SK-N-SH treated with all-trans-retinoic acid at 6 μM for 48 hours (cell line): ENCODE data around the gene CORT.

Experiments used
- ARNTL ChIP-seq: fragments of 450-650 bp; formaldehyde crosslinking; IDR thresholded peaks from 2 replicates; pipeline ENCODE4 v1.5.0; 2020; ENCODE audit warnings: low read depth, mild to moderate bottlenecking, moderate library complexity, borderline replicate concordance
- BACH2 ChIP-seq: fragments of 250-450 bp; sonication (Bioruptor Pico); IDR thresholded peaks from 2 replicates; pipeline ENCODE4 v1.9.0; 2021; ENCODE audit warnings: mild to moderate bottlenecking, borderline replicate concordance
- CREB5 ChIP-seq: fragments of 250-450 bp; sonication (Bioruptor Pico); IDR thresholded peaks from 2 replicates; pipeline ENCODE4 v1.5.1; 2020; ENCODE audit warnings: low read depth, mild to moderate bottlenecking, moderate library complexity
- CSRNP3 ChIP-seq: fragments of 250-450 bp; sonication (Bioruptor Pico); IDR thresholded peaks from 2 replicates; pipeline ENCODE4 v1.5.1; 2021; ENCODE audit warnings: mild to moderate bottlenecking, moderate library complexity
- ESRRG ChIP-seq: fragments of 250-450 bp; sonication (Bioruptor Pico); IDR thresholded peaks from 2 replicates; pipeline ENCODE4 v1.6.1; 2021; ENCODE audit warnings: mild to moderate bottlenecking
- GLIS3 ChIP-seq: fragments of 250-450 bp; sonication (Bioruptor Pico); IDR thresholded peaks from 2 replicates; pipeline ENCODE4 v1.5.0; 2020; ENCODE audit warnings: mild to moderate bottlenecking, moderate library complexity
- PPARA ChIP-seq: fragments of 250-450 bp; sonication (Bioruptor Pico); IDR thresholded peaks from 2 replicates; pipeline ENCODE4 v1.5.0; 2020; ENCODE audit warnings: mild to moderate bottlenecking, borderline replicate concordance
- SNAI2 ChIP-seq: fragments of 250-450 bp; sonication (Bioruptor Pico); IDR thresholded peaks from 2 replicates; pipeline ENCODE4 v1.5.0; 2020; ENCODE audit warnings: mild to moderate bottlenecking, moderate library complexity
- ZNF565 ChIP-seq: fragments of 450-650 bp; formaldehyde crosslinking; conservative IDR thresholded peaks from 2 replicates; pipeline ENCODE4 v1.5.0; 2020; ENCODE audit warnings: low read depth, mild to moderate bottlenecking, moderate library complexity

- no peak for TF ChIP-seq PPARA (CRISPR knock-in tag)
- TF ChIP-seq CSRNP3 (CRISPR knock-in tag) = no peak
- no peak for TF ChIP-seq ARNTL (CRISPR knock-in tag)
- TF ChIP-seq ESRRG (CRISPR knock-in tag) = no peak
- no peak for TF ChIP-seq CREB5
- TF ChIP-seq SNAI2 (CRISPR knock-in tag) = no peak
- TF ChIP-seq GLIS3 (CRISPR knock-in tag) = no peak
- TF ChIP-seq BACH2 (CRISPR knock-in tag) = no peak
- TF ChIP-seq ZNF565 = no peak
These were observed 47.0 kb upstream of the CORT start for GRCh38 chr1:10402729-10403274.
